Peyer's patch (tissue), 4 donors: ENCODE results near the gene GUF1. TPM values are rescaled to one million over a fixed set of nuclear protein-coding genes. Genes with fewer than 3 reads are reported as not detected.
"Not testable (repeated sequence)": the region's sequence is repeated elsewhere in the genome, so short reads cannot be mapped to it uniquely, and the experiment has no call there.

Experiments
- DNase-seq, 3 donors: peaks; one replicate each; pipeline ENCODE4 v3.0.0-alpha.2; 2017 to 2019
- H3K27ac ChIP-seq, 4 donors: fragments of 200-600 bp; sonication (generic); one replicate each; pipeline ENCODE4 v1.5.1; 2016 to 2019
- H3K27me3 ChIP-seq, 2 donors: fragments of 200-600 bp; sonication (generic); one replicate each; pipeline ENCODE4 v1.5.1; 2019
- H3K36me3 ChIP-seq, 3 donors: fragments of 200-600 bp; sonication (generic); one replicate each; pipeline ENCODE4 v1.5.1; 2016 to 2019
- H3K4me1 ChIP-seq, 4 donors: fragments of 200-600 bp; sonication (generic); one replicate each; pipeline ENCODE4 v1.5.1; 2016 to 2019
- H3K4me3 ChIP-seq, 4 donors: fragments of 200-600 bp; sonication (generic); 1 replicate in 3 of 4; 2 replicates in 1 of 4; pipeline ENCODE4 v1.5.1; 2016 to 2019; ENCODE audit warnings: mild to moderate bottlenecking in 1 of 4
- H3K9me3 ChIP-seq, 4 donors: fragments of 200-600 bp; sonication (generic); one replicate each; pipeline ENCODE4 v1.5.1; 2016 to 2019; ENCODE audit warnings: mild to moderate bottlenecking in 1 of 4
- POLR2A ChIP-seq, 2 donors: fragments of 450-650 bp; IDR thresholded peaks; one replicate each; pipeline ENCODE4 v1.5.1; 2017; ENCODE audit warnings: antibody characterized with exemption in 2 of 2, mild to moderate bottlenecking in 2 of 2, moderate library complexity in 2 of 2
- total RNA-seq, 4 donors: library from RNA; depleted of rRNA; stranded (reverse); fragments of >200 nt; gene quantifications; one replicate each; pipeline ENCODE4 v1.1.0, GENCODE V29; 2016
- TF ChIP-seq, protein P1 (sequence below), 6 experiments: fragments of 450-650 bp in 4 of 6; fragments of 200-600 bp in 2 of 6; sonication (generic) in 1 of 6; IDR thresholded peaks; one replicate each; pipeline ENCODE4 v1.5.1; 2017 to 2019; ENCODE audit warnings: antibody characterized with exemption in 6 of 6, mild to moderate bottlenecking in 3 of 6, moderate library complexity in 1 of 6

GUF1 gene
- total RNA-seq, 4 donors from 2014 or later, result 14.6 to 26.6 (median 17.9) TPM

- no peak for DNase-seq
- H3K4me3 ChIP-seq, result peak overlapping the region; percentile 61 to 82 (median 68)
- TF ChIP-seq POLR2A (IDR thresholded peaks at IDR 0.05), result no peak
- TF ChIP-seq, protein P1, sequence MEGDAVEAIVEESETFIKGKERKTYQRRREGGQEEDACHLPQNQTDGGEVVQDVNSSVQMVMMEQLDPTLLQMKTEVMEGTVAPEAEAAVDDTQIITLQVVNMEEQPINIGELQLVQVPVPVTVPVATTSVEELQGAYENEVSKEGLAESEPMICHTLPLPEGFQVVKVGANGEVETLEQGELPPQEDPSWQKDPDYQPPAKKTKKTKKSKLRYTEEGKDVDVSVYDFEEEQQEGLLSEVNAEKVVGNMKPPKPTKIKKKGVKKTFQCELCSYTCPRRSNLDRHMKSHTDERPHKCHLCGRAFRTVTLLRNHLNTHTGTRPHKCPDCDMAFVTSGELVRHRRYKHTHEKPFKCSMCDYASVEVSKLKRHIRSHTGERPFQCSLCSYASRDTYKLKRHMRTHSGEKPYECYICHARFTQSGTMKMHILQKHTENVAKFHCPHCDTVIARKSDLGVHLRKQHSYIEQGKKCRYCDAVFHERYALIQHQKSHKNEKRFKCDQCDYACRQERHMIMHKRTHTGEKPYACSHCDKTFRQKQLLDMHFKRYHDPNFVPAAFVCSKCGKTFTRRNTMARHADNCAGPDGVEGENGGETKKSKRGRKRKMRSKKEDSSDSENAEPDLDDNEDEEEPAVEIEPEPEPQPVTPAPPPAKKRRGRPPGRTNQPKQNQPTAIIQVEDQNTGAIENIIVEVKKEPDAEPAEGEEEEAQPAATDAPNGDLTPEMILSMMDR (IDR thresholded peaks at IDR 0.05), result no peak
- H3K36me3 ChIP-seq, result no peaks in the 10 kb centered on the region
- peaks cover 0 to 18% (median 6%) of the 10 kb centered on the region in 4 donors for H3K4me1 ChIP-seq
- H3K27me3 ChIP-seq, result no peaks in the 10 kb centered on the region
- H3K9me3 ChIP-seq, result no peaks in the 10 kb centered on the region
- peak overlapping the region; percentile 65 to 76 (median 73) for H3K27ac ChIP-seq
Measured at GRCh38 chr4:44725726-44726037, 47.5 kb downstream of the GUF1 start.

- DNase-seq, result peak; percentile 86 to 94 (median 88)
- Histone ChIP-seq H3K36me3 (no peaks in the 10 kb centered on the region), H3K27me3 (no peaks in the 10 kb centered on the region), H3K4me1 (peaks cover 0 to 18% (median 6%) of the 10 kb centered on the region in 4 donors), H3K27ac (peak within 1 kb of the TSS; percentile 65 to 76 (median 73)), H3K4me3 (peak within 1 kb of the TSS; percentile 61 to 82 (median 68)), H3K9me3 (no peaks in the 10 kb centered on the region)
- TF ChIP-seq, protein P1 (IDR thresholded peaks at IDR 0.05), result no peak
- peak in 1 of 2 donors; percentile 34 for TF ChIP-seq POLR2A (IDR thresholded peaks at IDR 0.05)
Measured at GRCh38 chr4:44726038-44726871, 48.0 kb downstream of the GUF1 start, which contains the start of gene GNPDA2. TSS of gene GNPDA2 (minus strand) at chr4:44726556. CDS start at chr4:44722207, 4,349 bp downstream.

- Histone ChIP-seq H3K4me1 (peaks cover 0 to 18% (median 6%) of the 10 kb centered on the region in 4 donors), H3K4me3 (no peak overlapping the region), H3K27me3 (no peaks in the 10 kb centered on the region), H3K27ac (no peak overlapping the region), H3K9me3 (no peaks in the 10 kb centered on the region), H3K36me3 (no peaks in the 10 kb centered on the region)
- no peak for DNase-seq
- TF ChIP-seq, protein P1 (IDR thresholded peaks at IDR 0.05), result no peak
- no peak for TF ChIP-seq POLR2A (IDR thresholded peaks at IDR 0.05)
Measured at GRCh38 chr4:44727471-44727870, 49.3 kb downstream of the GUF1 start.

DNA sequence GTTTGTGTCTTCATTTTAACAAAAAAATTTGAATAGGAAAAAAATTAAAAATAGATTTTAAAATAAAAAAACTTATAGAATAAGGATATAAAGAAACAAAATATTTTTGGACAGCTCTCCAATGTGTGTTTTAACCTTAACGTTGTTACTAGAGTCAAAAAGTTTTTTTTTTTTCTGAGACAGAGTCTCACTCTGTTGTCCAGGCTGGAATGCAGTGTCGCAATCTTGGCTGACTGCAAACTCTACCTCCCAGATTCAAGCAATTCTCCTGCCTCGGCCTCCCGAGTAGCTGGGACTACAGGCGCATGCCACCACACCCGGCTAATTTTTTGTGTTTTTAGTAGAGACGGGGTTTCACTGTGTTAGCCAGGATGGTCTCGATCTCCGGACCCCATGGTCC is 50.5 kb downstream of the GUF1 start:
- H3K9me3 ChIP-seq, H3K27me3 ChIP-seq, H3K4me3 ChIP-seq, DNase-seq, H3K36me3 ChIP-seq, H3K27ac ChIP-seq: not testable (repeated sequence)
- H3K4me1 ChIP-seq, result peaks cover 0 to 18% (median 6%) of the 10 kb centered on the region in 4 donors

DNA sequence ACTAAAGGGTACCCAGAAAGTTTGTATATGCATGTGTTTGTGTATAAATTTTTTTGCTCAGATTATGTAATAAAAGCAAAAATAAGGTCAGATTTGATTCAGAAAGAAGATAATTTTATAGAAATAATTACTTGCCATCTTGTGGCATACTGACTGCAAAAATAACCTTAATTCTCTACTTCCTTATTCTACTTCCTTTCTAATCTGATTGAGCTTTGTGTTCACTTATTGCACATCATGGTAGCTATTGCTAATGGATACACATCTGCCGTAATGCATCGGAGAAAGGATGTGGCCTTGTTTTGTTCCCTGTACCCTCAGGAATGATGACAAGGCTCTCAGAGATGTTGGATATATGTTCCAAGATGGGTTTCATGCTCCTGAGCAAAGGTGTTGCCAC is 58.7 kb downstream of the GUF1 start:
- Histone ChIP-seq H3K27me3 (no peaks in the 10 kb centered on the region), H3K4me1 (no peaks in the 10 kb centered on the region), H3K27ac (no peak overlapping the region), H3K4me3 (no peak overlapping the region), H3K9me3 (no peaks in the 10 kb centered on the region), H3K36me3 (no peaks in the 10 kb centered on the region)
- DNase-seq, result no peak
- TF ChIP-seq, protein P1 (IDR thresholded peaks at IDR 0.05), result no peak
- no peak for TF ChIP-seq POLR2A (IDR thresholded peaks at IDR 0.05)

DNA sequence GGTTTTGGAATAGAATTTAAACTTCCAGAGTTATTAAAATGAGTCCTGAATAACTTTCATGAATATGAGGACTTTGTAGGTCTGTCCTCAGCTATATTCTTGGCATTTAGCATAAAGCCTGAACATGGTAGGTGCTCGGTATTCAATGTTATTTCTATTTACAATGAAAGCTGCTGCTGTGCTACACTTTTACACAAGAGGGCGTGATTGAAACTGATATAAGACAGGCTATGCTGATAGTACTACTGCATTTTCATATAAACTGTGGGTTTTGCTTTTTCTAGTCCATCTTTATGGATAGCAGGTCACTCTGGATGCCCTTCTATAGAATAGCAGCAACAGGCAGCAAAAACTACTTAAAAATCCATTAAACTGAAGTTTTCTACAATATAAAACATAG is 60.4 kb downstream of the GUF1 start:
- no peaks in the 10 kb centered on the region for H3K9me3 ChIP-seq
- no peak for TF ChIP-seq POLR2A (IDR thresholded peaks at IDR 0.05)
- TF ChIP-seq, protein P1 (IDR thresholded peaks at IDR 0.05), result peak in 2 of 6 experiments; percentile 10 to 17
- H3K27me3 ChIP-seq, result no peaks in the 10 kb centered on the region
- H3K27ac ChIP-seq, result no peak overlapping the region
- DNase-seq, result no peak
- no peaks in the 10 kb centered on the region for H3K4me1 ChIP-seq
- no peaks in the 10 kb centered on the region for H3K36me3 ChIP-seq
- no peak overlapping the region for H3K4me3 ChIP-seq
